SK-N-SH (cell line): ENCODE data around the gene FMN1. TPM values are rescaled to one million over a fixed set of nuclear protein-coding genes. Genes with fewer than 3 reads are reported as not detected.

Experiments used
- CTCF ChIA-PET: fragments of 300-600, 350-600 bp; formaldehyde crosslinking; extraction: SDS; loops from one replicate; lab custom pipeline; 2021; lab: Yijun Ruan, JAX
- POLR2A ChIA-PET: fragments of 350-600 bp; sonication (Branson Sonifier 250); formaldehyde crosslinking; extraction: SDS; loops from one replicate; lab custom pipeline; 2020; ENCODE audit warnings: antibody characterized with exemption, inconsistent platforms; lab: Yijun Ruan, JAX
- DNase-seq: peaks from one replicate; pipeline ENCODE4 v3.0.0; 2012
- H2AFZ ChIP-seq: fragments of 200-600 bp; sonication (generic); 2 replicates; pipeline ENCODE4 v1.8.1; 2016; ENCODE audit warnings: antibody characterized with exemption, mild to moderate bottlenecking, low read depth
- H3F3A ChIP-seq: fragments of 200-600 bp; sonication (generic); replicated peaks from 2 replicates; pipeline ENCODE3; 2016; ENCODE audit warnings: antibody characterized with exemption, mild to moderate bottlenecking; ENCODE audit not compliant: insufficient read depth
- H3K27ac ChIP-seq, 2 experiments: fragments of 200-500 bp in 1 of 2; fragments of 200-600 bp in 1 of 2; sonication (Bioruptor generic) in 1 of 2; sonication (generic), shearing (Covaris generic) in 1 of 2; 2 replicates each; pipeline versions ENCODE4 v1.5.1 to v1.6.1; 2014 to 2016; ENCODE audit warnings: low read depth in 2 of 2, inconsistent platforms in 1 of 2, low read length in 1 of 2, mild to moderate bottlenecking in 1 of 2, mixed read lengths in 1 of 2
- H3K27me3 ChIP-seq: fragments of 200-600 bp; sonication (generic), shearing (Covaris generic); 2 replicates; pipeline ENCODE4 v1.6.1; 2016; ENCODE audit warnings: mixed run types; ENCODE audit not compliant: insufficient read depth
- H3K36me3 ChIP-seq, 2 experiments: fragments of 200-500 bp in 1 of 2; fragments of 200-600 bp in 1 of 2; sonication (Bioruptor generic) in 1 of 2; sonication (generic) in 1 of 2; replicated peaks in 1 of 2; 2 replicates each; pipeline versions ENCODE3 to v1.5.1; 2014 to 2016; ENCODE audit warnings: low read length in 1 of 2, mild to moderate bottlenecking in 1 of 2; ENCODE audit not compliant: insufficient read depth in 2 of 2, control insufficient read depth in 1 of 2
- H3K4me1 ChIP-seq, 2 experiments: fragments of 200-500 bp in 1 of 2; fragments of 200-600 bp in 1 of 2; sonication (Bioruptor generic) in 1 of 2; sonication (generic), shearing (Covaris generic) in 1 of 2; 2 replicates each; pipeline versions ENCODE4 v1.5.1 to v1.6.1; 2014 to 2016; ENCODE audit warnings: low read depth in 1 of 2, low read length in 1 of 2, mixed run types in 1 of 2; ENCODE audit not compliant: insufficient read depth in 2 of 2, control insufficient read depth in 1 of 2
- H3K4me2 ChIP-seq: fragments of 200-600 bp; sonication (generic), shearing (Covaris generic); 2 replicates; pipeline ENCODE4 v1.6.1; 2017; ENCODE audit warnings: mixed run types
- H3K4me3 ChIP-seq, 2 experiments: fragments of 200-500 bp in 1 of 2; fragments of 200-600 bp in 1 of 2; sonication (Bioruptor generic) in 1 of 2; sonication (generic), shearing (Covaris generic) in 1 of 2; 2 replicates each; pipeline versions ENCODE4 v1.5.1 to v1.8.1; 2014 to 2016; ENCODE audit warnings: low read depth in 2 of 2, inconsistent platforms in 1 of 2, low read length in 1 of 2, mild to moderate bottlenecking in 1 of 2, mixed read lengths in 1 of 2, moderate library complexity in 1 of 2
- H3K79me2 ChIP-seq: fragments of 200-600 bp; sonication (generic); 2 replicates; pipeline ENCODE4 v1.8.1; 2017; ENCODE audit warnings: mild to moderate bottlenecking; ENCODE audit not compliant: insufficient read depth
- H3K9ac ChIP-seq: fragments of 200-600 bp; sonication (generic); 2 replicates; pipeline ENCODE4 v1.6.1; 2017; ENCODE audit warnings: mixed run types
- H3K9me2 ChIP-seq: fragments of 200-600 bp; sonication (generic); 2 replicates; pipeline ENCODE4 v1.6.1; 2017; ENCODE audit warnings: mixed run types
- H3K9me3 ChIP-seq: fragments of 200-600 bp; sonication (generic); 2 replicates; pipeline ENCODE4 v1.6.1; 2017; ENCODE audit warnings: mixed run types, mild to moderate bottlenecking, moderate library complexity
- H4K20me1 ChIP-seq: fragments of 200-600 bp; sonication (generic); 2 replicates; pipeline ENCODE4 v1.6.1; 2017; ENCODE audit warnings: mild to moderate bottlenecking, mixed run types; ENCODE audit not compliant: insufficient read depth
- ELF1 ChIP-seq: IDR thresholded peaks from 2 replicates; pipeline ENCODE4 v1.4.0; 2012
- EP300 ChIP-seq, 2 experiments: IDR thresholded peaks; 2 replicates each; pipeline versions ENCODE4 v1.4.0 to v1.6.1; 2012; ENCODE audit warnings: borderline replicate concordance in 1 of 2, low read depth in 1 of 2, low read length in 1 of 2
- GATA2 ChIP-seq: sonication (generic); formaldehyde crosslinking; IDR thresholded peaks from 2 replicates; pipeline ENCODE4 v1.5.0; 2020; ENCODE audit warnings: mild to moderate bottlenecking, missing genetic modification reagents
- MAX ChIP-seq: IDR thresholded peaks from 2 replicates; pipeline ENCODE4 v1.4.0; 2012; ENCODE audit warnings: low read depth
- MEF2A ChIP-seq: IDR thresholded peaks from 2 replicates; pipeline ENCODE4 v1.4.0; 2012; ENCODE audit warnings: low read depth, borderline replicate concordance
- MXI1 ChIP-seq: IDR thresholded peaks from 2 replicates; pipeline ENCODE4 v1.6.1; 2012; ENCODE audit warnings: mild to moderate bottlenecking, low read depth, low read length, improper control_type of control experiment
- NRF1 ChIP-seq: IDR thresholded peaks from 2 replicates; pipeline ENCODE4 v1.6.1; 2012; ENCODE audit warnings: low read depth, mild to moderate bottlenecking, low read length
- POLR2AphosphoS5 ChIP-seq: IDR thresholded peaks from 2 replicates; pipeline ENCODE4 v1.6.1; 2012; ENCODE audit warnings: low read depth, low read length
- RAD21 ChIP-seq: IDR thresholded peaks from 2 replicates; pipeline ENCODE4 v1.6.1; 2012; ENCODE audit warnings: mild to moderate bottlenecking, low read length
- RXRA ChIP-seq: IDR thresholded peaks from 2 replicates; pipeline ENCODE4 v1.4.0; 2012; ENCODE audit warnings: low read depth, mild to moderate bottlenecking, borderline replicate concordance
- TAF1 ChIP-seq: IDR thresholded peaks from 2 replicates; pipeline ENCODE4 v1.6.1; 2012; ENCODE audit warnings: low read depth, mild to moderate bottlenecking, low read length, moderate library complexity, borderline replicate concordance
- YY1 ChIP-seq: IDR thresholded peaks from 2 replicates; pipeline ENCODE4 v1.4.0; 2012; ENCODE audit warnings: low read depth, mild to moderate bottlenecking
- WGBS: methylation state at CpG from one replicate; pipeline ENCODE4 v1.1.6; 2017; ENCODE audit warnings: low lambda C conversion rate; 5-methylcytosine and 5-hydroxymethylcytosine counted together
- polyA plus RNA-seq, 3 experiments: library from polyadenylated mRNA; depleted of rRNA; stranded (reverse); fragments of >200 nt; gene quantifications; 2 replicates each; pipeline ENCODE4 v1.2.3, GENCODE V29; 2012
- TF ChIP-seq, protein P1 (sequence below): fragments of 200-600 bp; sonication (generic); IDR thresholded peaks from 2 replicates; pipeline ENCODE4 v1.6.1; 2017; ENCODE audit warnings: antibody characterized with exemption, mild to moderate bottlenecking, moderate library complexity

FMN1 gene
- polyA plus RNA-seq, 1 of the 3 experiments (the other 2 are of a cell fraction): 9.1 TPM

GRCh38 chr15:33243393-33243792 lies 48.9 kb upstream of the FMN1 start:
- ChIA-PET POLR2A (no interaction called here), CTCF (interaction anchor here (0.6 to 8.6 kb wide), 11 partner anchors 8 to 457 kb away, joined by 3 to 51 read pairs (median 4); no protein-coding TSS in a partner anchor)
- no peaks in the 10 kb centered on the region for H3K9me3 ChIP-seq
- WGBS: 67% methylated on average over 2 of the region's 2 CpGs
- no peaks in the 10 kb centered on the region for H3K9me2 ChIP-seq
- peaks cover 3 to 15% of the 10 kb centered on the region in 2 experiments; a peak in 3 of 4 replicates for H3K4me1 ChIP-seq
- DNase-seq: no peak
- no peaks in the 10 kb centered on the region for H4K20me1 ChIP-seq
- peak overlapping the region; percentile 32; the same call in 1 of the 2 replicates for H3K4me2 ChIP-seq
- peak overlapping the region; percentile 68; the same call in 1 of the 2 replicates for H3K9ac ChIP-seq
- no peak overlapping the region for H3K4me3 ChIP-seq
- no peaks in the 10 kb centered on the region for H3K79me2 ChIP-seq
- peaks cover 19% of the 10 kb centered on the region for H3F3A ChIP-seq
- peak overlapping the region in 1 of 2 experiments; percentile 91; a peak in 2 of 4 replicates for H3K27ac ChIP-seq
- H2AFZ ChIP-seq: peak overlapping the region; percentile 38; the same call in 1 of the 2 replicates
- no peaks in the 10 kb centered on the region for H3K36me3 ChIP-seq
- TF ChIP-seq RXRA (no peak), MEF2A (no peak)
- H3K27me3 ChIP-seq: no peaks in the 10 kb centered on the region

- H3F3A ChIP-seq: peaks cover 19% of the 10 kb centered on the region
- peak; percentile 25 for DNase-seq
- H3K4me3 ChIP-seq: no peak overlapping the region
- no peaks in the 10 kb centered on the region for H3K79me2 ChIP-seq
- WGBS: 72% methylated on average over 5 of the region's 5 CpGs
- H3K9me3 ChIP-seq: no peaks in the 10 kb centered on the region
- peak overlapping the region; percentile 32 for H3K4me2 ChIP-seq
- TF ChIP-seq MAX (no peak), GATA2 (no peak), EP300 (IDR thresholded peaks at IDR 0.05; ENCODE audit: borderline replicate concordance in 1 of 2, low read depth in 1 of 2, low read length in 1 of 2) (no peak), ELF1 (no peak), NRF1 (no peak), TAF1 (no peak), MXI1 (no peak), YY1 (no peak), POLR2AphosphoS5 (no peak), RAD21 (peak; percentile 56)
- TF ChIP-seq, protein P1, sequence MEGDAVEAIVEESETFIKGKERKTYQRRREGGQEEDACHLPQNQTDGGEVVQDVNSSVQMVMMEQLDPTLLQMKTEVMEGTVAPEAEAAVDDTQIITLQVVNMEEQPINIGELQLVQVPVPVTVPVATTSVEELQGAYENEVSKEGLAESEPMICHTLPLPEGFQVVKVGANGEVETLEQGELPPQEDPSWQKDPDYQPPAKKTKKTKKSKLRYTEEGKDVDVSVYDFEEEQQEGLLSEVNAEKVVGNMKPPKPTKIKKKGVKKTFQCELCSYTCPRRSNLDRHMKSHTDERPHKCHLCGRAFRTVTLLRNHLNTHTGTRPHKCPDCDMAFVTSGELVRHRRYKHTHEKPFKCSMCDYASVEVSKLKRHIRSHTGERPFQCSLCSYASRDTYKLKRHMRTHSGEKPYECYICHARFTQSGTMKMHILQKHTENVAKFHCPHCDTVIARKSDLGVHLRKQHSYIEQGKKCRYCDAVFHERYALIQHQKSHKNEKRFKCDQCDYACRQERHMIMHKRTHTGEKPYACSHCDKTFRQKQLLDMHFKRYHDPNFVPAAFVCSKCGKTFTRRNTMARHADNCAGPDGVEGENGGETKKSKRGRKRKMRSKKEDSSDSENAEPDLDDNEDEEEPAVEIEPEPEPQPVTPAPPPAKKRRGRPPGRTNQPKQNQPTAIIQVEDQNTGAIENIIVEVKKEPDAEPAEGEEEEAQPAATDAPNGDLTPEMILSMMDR: peak; percentile 69
- no peaks in the 10 kb centered on the region for H3K9me2 ChIP-seq
- CTCF ChIA-PET: interaction anchor here (0.6 to 8.6 kb wide), 12 partner anchors 8 to 458 kb away, joined by 3 to 51 read pairs (median 4); no protein-coding TSS in a partner anchor
- no peaks in the 10 kb centered on the region for H3K27me3 ChIP-seq
- H3K36me3 ChIP-seq: no peaks in the 10 kb centered on the region
- H3K27ac ChIP-seq: peak overlapping the region in 1 of 2 experiments; percentile 91; a peak in 3 of 4 replicates
- H4K20me1 ChIP-seq: no peaks in the 10 kb centered on the region
- peaks cover 3 to 15% of the 10 kb centered on the region in 2 experiments; a peak in 3 of 4 replicates for H3K4me1 ChIP-seq
- peak overlapping the region; percentile 45; the same call in 1 of the 2 replicates for H2AFZ ChIP-seq
- POLR2A ChIA-PET: no interaction called here
- peak overlapping the region; percentile 68 for H3K9ac ChIP-seq
Measured at GRCh38 chr15:33242669-33243191, 48.2 kb upstream of the FMN1 start.
